Measurements from ENCODE around the gene TRAM2. TPM values are rescaled to one million over a fixed set of nuclear protein-coding genes. Genes with fewer than 3 reads are reported as not detected.

TRAM2 gene
- total RNA-seq, 1 experiment from 2014 or later: 21.3 TPM

- Histone ChIP-seq H3K4me1 (ENCODE audit: control insufficient read depth in 1 of 2, insufficient read depth in 2 of 2, low read length in 2 of 2) (peaks cover 4 to 7% of the 10 kb centered on the region in 2 experiments; a peak in 2 of 4 replicates), H3K27ac (ENCODE audit: low read depth, low read length) (no peak overlapping the region), H4K20me1 (ENCODE audit: insufficient read depth) (no peaks in the 10 kb centered on the region), H3K4me2 (ENCODE audit: low read length) (no peak overlapping the region), H3K4me3 (replicated peaks in 1 of 2; ENCODE audit: low read depth in 1 of 2, low read length in 2 of 2) (no peak overlapping the region), H3K36me3 (ENCODE audit: control insufficient read depth in 1 of 2, insufficient read depth in 2 of 2, low read length in 2 of 2) (no peaks in the 10 kb centered on the region), H3K9me2 (ENCODE audit: insufficient read depth) (no peaks in the 10 kb centered on the region), H3K79me2 (ENCODE audit: insufficient read depth, low read length) (no peaks in the 10 kb centered on the region), H3K9me3 (ENCODE audit: control insufficient read depth in 1 of 2, insufficient read depth in 1 of 2, low read depth in 1 of 2, low read length in 2 of 2) (no peaks in the 10 kb centered on the region), H3K9ac (ENCODE audit: low read length) (no peak overlapping the region), H3K27me3 (ENCODE audit: insufficient read depth, low read length) (no peaks in the 10 kb centered on the region), H2AFZ (ENCODE audit: low read depth, low read length, poor library complexity, severe bottlenecking) (no peak overlapping the region)
- TF ChIP-seq JUND (IDR thresholded peaks at IDR 0.05): no peak
- no peak for TF ChIP-seq TCF7L2 (IDR thresholded peaks at IDR 0.05; ENCODE audit: borderline replicate concordance, extremely low read depth, insufficient read depth, insufficient read length)
- no peak for TF ChIP-seq POLR2AphosphoS5 (IDR thresholded peaks at IDR 0.05; ENCODE audit: low read depth, low read length)
- TF ChIP-seq ZFX (IDR thresholded peaks at IDR 0.05): no peak
- no peak for TF ChIP-seq EZH2phosphoT487 (IDR thresholded peaks at IDR 0.05; ENCODE audit: borderline replicate concordance)
- no peak for TF ChIP-seq EGR1 (IDR thresholded peaks at IDR 0.05; ENCODE audit: low read depth)
- TF ChIP-seq REST (IDR thresholded peaks at IDR 0.05; ENCODE audit: low read depth): no peak
- no peak for TF ChIP-seq FOSL1 (IDR thresholded peaks at IDR 0.05; ENCODE audit: low read depth)
- TF ChIP-seq SP1 (IDR thresholded peaks at IDR 0.05; ENCODE audit: low read depth): no peak
- no peak for TF ChIP-seq ZBTB33 (IDR thresholded peaks at IDR 0.05; ENCODE audit: extremely low read depth, insufficient replicate concordance, low read length)
- CTCF ChIA-PET: no interaction called here
- RAD21 ChIA-PET (ENCODE audit: low non-redundant PET in 1 of 2, low total read pairs in 2 of 2, uncharacterized antibody in 2 of 2, unreplicated experiment in 2 of 2): no interaction called here
- BruUV-seq (replicated peaks): no TSS peak
- ATAC-seq (no peak), DNase-seq (ENCODE audit: low read depth, low spot score) (no peak)
- intact Hi-C loops (cut with micrococcal nuclease): no loop called here
- POLR2A ChIA-PET: no interaction called here
These were observed 5.6 kb upstream of the TRAM2 start for GRCh38 chr6:52582446-52582845.
